HG02642 (cell line): ENCODE measurements around the gene TFPI.

Experiments used
- ATAC-seq: cut with Tn5 transposase; IDR thresholded peaks from one replicate; pipeline ENCODE4 v1.9.1; 2021; ENCODE audit warnings: mild to moderate bottlenecking; ENCODE audit not compliant: unreplicated experiment, poor library complexity

TFPI gene

GRCh38 chr2:187475499-187476248 lies 78.6 kb downstream of the TFPI start:
- ATAC-seq: peak; percentile 84

- ATAC-seq: no peak
Measured at GRCh38 chr2:187470698-187471097, 83.5 kb downstream of the TFPI start.

- no peak for ATAC-seq
Measured at GRCh38 chr2:187469538-187469937, 84.7 kb downstream of the TFPI start.

GRCh38 chr2:187468262-187468661 lies 86.0 kb downstream of the TFPI start:
- no peak for ATAC-seq

- no peak for ATAC-seq
Measured at GRCh38 chr2:187466129-187466792, 88.0 kb downstream of the TFPI start.

GRCh38 chr2:187462839-187463238 lies 91.4 kb downstream of the TFPI start:
- no peak for ATAC-seq

- no peak for ATAC-seq
Measured at GRCh38 chr2:187461294-187462261, 92.7 kb downstream of the TFPI start.

GRCh38 chr2:187459256-187459655 lies 95.0 kb downstream of the TFPI start:
- no peak for ATAC-seq

GRCh38 chr2:187453078-187453641 lies 101.1 kb downstream of the TFPI start:
- ATAC-seq: no peak

- ATAC-seq: no peak
Measured at GRCh38 chr2:187451510-187451909, 102.7 kb downstream of the TFPI start.

GRCh38 chr2:187447336-187447735 lies 106.9 kb downstream of the TFPI start:
- no peak for ATAC-seq

GRCh38 chr2:187446711-187447110 lies 107.5 kb downstream of the TFPI start:
- ATAC-seq: no peak

- no peak for ATAC-seq
Measured at GRCh38 chr2:187445051-187445450, 109.2 kb downstream of the TFPI start.

GRCh38 chr2:187442778-187443177 lies 111.5 kb downstream of the TFPI start:
- no peak for ATAC-seq

- ATAC-seq: no peak
Measured at GRCh38 chr2:187442378-187442777, 111.9 kb downstream of the TFPI start.

GRCh38 chr2:187440101-187440675 lies 114.0 kb downstream of the TFPI start:
- ATAC-seq: no peak

- ATAC-seq: no peak
Measured at GRCh38 chr2:187438455-187438854, 115.8 kb downstream of the TFPI start.

- no peak for ATAC-seq
Measured at GRCh38 chr2:187435756-187436155, 118.5 kb downstream of the TFPI start.

GRCh38 chr2:187435078-187435477 lies 119.2 kb downstream of the TFPI start:
- ATAC-seq: no peak

GRCh38 chr2:187434342-187434785 lies 119.9 kb downstream of the TFPI start:
- no peak for ATAC-seq
